ENCODE measurements around the gene ICAM4. TPM values are rescaled to one million over a fixed set of nuclear protein-coding genes. Genes with fewer than 3 reads are reported as not detected.

The ICAM4 gene
- total and polyA plus RNA-seq, 9 of the 15 experiments (the other 6 are each of a cell fraction or from before 2014, with no cell fraction given) = 14.1 to 86.1 (median 29.6) TPM

GRCh38 chr19:10251792-10252694 lies 34.7 kb upstream of the ICAM4 start, which contains the start of gene MRPL4 (continued):
- no peak for TF ChIP-seq ARNT (IDR thresholded peaks at IDR 0.05)
- TF ChIP-seq ELF1 (tag; IDR thresholded peaks at IDR 0.05) = peak; percentile 72
- TF ChIP-seq NR2F6 (CRISPR knock-in tag; IDR thresholded peaks at IDR 0.05) = peak; percentile 92
- TF ChIP-seq PHF8 (IDR thresholded peaks at IDR 0.05; ENCODE audit: borderline replicate concordance, low read length) = peak; percentile 96; the same call in 1 of the 2 replicates
- TF ChIP-seq NKRF (IDR thresholded peaks at IDR 0.05; ENCODE audit: borderline replicate concordance) = peak; percentile 96
- TF ChIP-seq, protein P1, sequence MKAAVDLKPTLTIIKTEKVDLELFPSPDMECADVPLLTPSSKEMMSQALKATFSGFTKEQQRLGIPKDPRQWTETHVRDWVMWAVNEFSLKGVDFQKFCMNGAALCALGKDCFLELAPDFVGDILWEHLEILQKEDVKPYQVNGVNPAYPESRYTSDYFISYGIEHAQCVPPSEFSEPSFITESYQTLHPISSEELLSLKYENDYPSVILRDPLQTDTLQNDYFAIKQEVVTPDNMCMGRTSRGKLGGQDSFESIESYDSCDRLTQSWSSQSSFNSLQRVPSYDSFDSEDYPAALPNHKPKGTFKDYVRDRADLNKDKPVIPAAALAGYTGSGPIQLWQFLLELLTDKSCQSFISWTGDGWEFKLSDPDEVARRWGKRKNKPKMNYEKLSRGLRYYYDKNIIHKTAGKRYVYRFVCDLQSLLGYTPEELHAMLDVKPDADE (conservative IDR thresholded peaks at IDR 0.05; ENCODE audit: control insufficient read depth, low read depth, low read length) = peak; percentile 85
- peak; percentile 94 for TF ChIP-seq FIP1L1 (IDR thresholded peaks at IDR 0.05; ENCODE audit: low read depth, low read length, poor library complexity, severe bottlenecking)
- TF ChIP-seq IFI16 (CRISPR knock-in tag; IDR thresholded peaks at IDR 0.05) = no peak
- TF ChIP-seq JUNB (CRISPR knock-in tag; conservative IDR thresholded peaks at IDR 0.05) = peak; percentile 87
- TF ChIP-seq ZBTB43 (CRISPR knock-in tag; IDR thresholded peaks at IDR 0.05) = peak; percentile 82; the same call in 1 of the 2 replicates
- TF ChIP-seq ZNF232 (CRISPR knock-in tag; IDR thresholded peaks at IDR 0.05) = peak; percentile 85
- TF ChIP-seq, protein P2, sequence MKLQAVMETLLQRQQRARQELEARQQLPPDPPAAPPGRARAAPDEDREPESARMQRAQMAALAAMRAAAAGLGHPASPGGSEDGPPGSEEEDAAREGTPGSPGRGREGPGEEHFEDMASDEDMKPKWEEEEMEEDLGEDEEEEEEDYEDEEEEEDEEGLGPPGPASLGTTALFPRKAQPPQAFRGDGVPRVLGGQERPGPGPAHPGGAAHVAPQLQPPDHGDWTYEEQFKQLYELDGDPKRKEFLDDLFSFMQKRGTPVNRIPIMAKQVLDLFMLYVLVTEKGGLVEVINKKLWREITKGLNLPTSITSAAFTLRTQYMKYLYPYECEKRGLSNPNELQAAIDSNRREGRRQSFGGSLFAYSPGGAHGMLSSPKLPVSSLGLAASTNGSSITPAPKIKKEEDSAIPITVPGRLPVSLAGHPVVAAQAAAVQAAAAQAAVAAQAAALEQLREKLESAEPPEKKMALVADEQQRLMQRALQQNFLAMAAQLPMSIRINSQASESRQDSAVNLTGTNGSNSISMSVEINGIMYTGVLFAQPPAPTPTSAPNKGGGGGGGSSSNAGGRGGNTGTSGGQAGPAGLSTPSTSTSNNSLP (IDR thresholded peaks at IDR 0.05; ENCODE audit: borderline replicate concordance, low read depth, low read length) = no peak
- peak; percentile 72 to 74 for TF ChIP-seq E2F6 (IDR thresholded peaks at IDR 0.05; ENCODE audit: borderline replicate concordance in 1 of 2, extremely low read depth in 1 of 2, insufficient read depth in 1 of 2, insufficient read length in 1 of 2, low read depth in 1 of 2, low read length in 1 of 2, poor library complexity in 1 of 2, severe bottlenecking in 1 of 2)
- peak; percentile 98 for TF ChIP-seq CREB1 (IDR thresholded peaks at IDR 0.05)
- TF ChIP-seq CREB1 (CRISPR knock-in tag; IDR thresholded peaks at IDR 0.05) = peak; percentile 100
- peak; percentile 91 for TF ChIP-seq DIDO1 (tag; IDR thresholded peaks at IDR 0.05; ENCODE audit: low read depth)
- no peak for TF ChIP-seq SPI1 (IDR thresholded peaks at IDR 0.05; ENCODE audit: borderline replicate concordance, low read depth, low read length)
- no peak; the same call in 1 of the 2 replicates for TF ChIP-seq NCOR1 (IDR thresholded peaks at IDR 0.05)
- TF ChIP-seq KLF1 (tag; IDR thresholded peaks at IDR 0.05) = peak; percentile 75; the same call in 1 of the 2 replicates
